ENCODE measurements around the gene SERTM2. TPM values are rescaled to one million over a fixed set of nuclear protein-coding genes. Genes with fewer than 3 reads are reported as not detected.
"Not testable (repeated sequence)": the region's sequence is repeated elsewhere in the genome, so short reads cannot be mapped to it uniquely, and the experiment has no call there.

The SERTM2 gene
- total RNA-seq, 1 experiment from 2014 or later, result not detected

DNA sequence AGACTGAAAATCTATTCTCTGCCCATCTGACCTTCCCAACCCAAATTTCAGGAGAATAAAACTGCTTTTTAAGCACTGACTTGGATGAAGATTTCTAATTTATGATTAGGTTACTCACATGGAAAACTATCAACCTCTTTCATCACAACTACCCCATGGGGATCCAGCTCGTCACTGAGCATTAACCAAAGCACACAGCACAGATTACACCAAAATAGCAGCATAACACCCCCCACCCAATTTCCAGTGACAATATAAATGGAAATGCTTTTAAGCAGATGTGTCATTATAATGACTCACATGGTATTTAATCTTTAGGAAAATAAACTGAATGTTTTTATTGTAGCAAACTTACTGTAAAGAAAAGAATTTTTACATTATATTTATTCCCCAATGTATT lies 9.7 kb downstream of the SERTM2 start:
- in situ Hi-C loops (cut with HindIII; ENCODE audit: low pct_unique_long_range_greater_than_20kb, low sequenced_read_pairs), result no loop called here
- no peak for DNase-seq (ENCODE audit: low read depth, low spot score)

DNA sequence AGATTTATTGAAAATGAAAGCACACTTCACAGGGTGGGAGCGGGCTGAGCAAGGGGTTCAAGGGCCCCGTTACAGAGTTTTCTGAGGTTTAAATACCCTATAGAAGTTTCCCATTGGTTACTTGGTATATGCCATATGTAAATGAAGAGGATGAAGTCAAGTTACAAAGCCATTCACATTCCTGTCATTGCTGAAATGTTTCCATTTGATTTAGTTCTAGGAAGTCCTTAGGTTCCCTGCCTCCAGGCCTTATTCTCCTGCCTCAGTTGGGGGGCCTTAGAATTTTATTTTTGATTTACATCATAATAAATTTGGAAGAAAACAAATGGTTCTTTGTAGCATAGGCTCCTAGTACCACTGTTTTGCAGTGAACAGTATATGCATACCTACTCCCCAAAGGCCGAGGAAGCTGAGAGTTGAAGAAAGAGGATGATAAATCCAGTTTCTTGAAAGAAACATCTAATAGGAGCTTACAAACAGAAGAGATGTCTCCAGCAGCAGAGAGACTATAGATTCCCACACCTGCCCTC lies 31.8 kb downstream of the SERTM2 start:
- in situ Hi-C loops (cut with HindIII; ENCODE audit: low pct_unique_long_range_greater_than_20kb, low sequenced_read_pairs), result no loop called here
- no peak for DNase-seq (ENCODE audit: low read depth, low spot score)

DNA sequence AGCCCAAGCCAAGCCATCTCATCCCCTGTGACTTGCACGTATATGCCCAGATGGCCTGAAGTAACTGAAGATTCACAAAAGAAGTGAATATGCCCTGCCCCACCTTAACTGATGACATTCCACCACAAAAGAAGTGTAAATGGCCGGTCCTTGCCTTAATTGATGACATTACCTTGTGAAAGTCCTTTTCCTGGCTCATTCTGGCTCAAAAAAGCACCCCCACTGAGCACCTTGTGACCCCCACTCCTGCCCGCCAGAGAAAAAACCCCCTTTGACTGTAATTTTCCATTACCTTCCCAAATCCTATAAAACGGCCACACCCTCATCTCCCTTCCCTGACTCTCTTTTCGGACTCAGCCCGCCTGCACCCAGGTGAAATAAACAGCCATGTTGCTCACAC lies 37.8 kb downstream of the SERTM2 start:
- DNase-seq (ENCODE audit: low read depth, low spot score); in situ Hi-C loops (cut with HindIII; ENCODE audit: low pct_unique_long_range_greater_than_20kb, low sequenced_read_pairs): not testable (repeated sequence)

DNA sequence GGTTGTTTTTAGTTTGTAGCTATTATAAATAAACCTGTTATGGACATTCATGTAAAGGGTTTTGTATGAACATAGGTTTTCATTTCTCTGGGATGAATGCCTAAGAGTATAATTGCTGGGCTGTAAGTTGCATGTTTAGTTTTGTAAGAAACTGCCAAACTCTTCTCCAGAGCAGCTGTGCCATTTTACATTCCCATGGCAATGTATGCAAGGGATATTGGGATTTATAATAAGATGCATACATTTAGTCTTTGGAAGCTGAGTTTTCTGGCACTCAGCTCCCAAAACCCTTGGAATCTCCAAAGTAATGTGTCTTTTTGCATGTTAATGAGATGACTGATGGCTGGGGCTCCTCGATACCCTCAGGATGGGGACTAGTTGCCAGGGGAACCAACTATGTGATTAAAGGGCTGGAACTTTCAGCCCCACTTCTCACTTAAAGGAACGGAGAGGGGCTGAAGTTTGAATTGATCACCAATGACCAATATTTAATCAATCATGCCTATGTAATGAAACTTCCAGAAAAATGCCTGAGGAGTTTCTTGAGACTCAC lies 44.0 kb downstream of the SERTM2 start:
- in situ Hi-C loops (cut with HindIII; ENCODE audit: low pct_unique_long_range_greater_than_20kb, low sequenced_read_pairs), result no loop called here
- no peak for DNase-seq (ENCODE audit: low read depth, low spot score)

DNA sequence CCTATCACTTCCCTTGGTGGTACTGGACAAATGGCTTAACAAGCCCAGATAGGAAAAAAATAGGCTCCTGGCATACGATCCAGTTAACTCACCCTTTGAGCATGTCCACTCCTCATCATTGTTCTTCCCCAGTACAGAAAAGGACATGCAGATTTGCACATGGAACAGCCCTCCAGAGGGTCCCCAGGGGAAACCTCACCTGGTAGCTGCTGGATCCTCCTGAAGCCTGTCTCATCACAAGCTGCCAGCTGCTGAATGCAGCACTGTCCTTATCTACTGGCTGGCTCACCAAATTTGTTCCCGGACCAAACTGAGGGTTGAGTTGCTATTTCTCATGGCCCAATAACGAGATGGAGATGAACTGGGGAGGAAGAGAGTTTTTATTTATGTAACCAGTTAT lies 49.4 kb downstream of the SERTM2 start:
- no peak for DNase-seq (ENCODE audit: low read depth, low spot score)
- in situ Hi-C loops (cut with HindIII; ENCODE audit: low pct_unique_long_range_greater_than_20kb, low sequenced_read_pairs), result no loop called here

DNA sequence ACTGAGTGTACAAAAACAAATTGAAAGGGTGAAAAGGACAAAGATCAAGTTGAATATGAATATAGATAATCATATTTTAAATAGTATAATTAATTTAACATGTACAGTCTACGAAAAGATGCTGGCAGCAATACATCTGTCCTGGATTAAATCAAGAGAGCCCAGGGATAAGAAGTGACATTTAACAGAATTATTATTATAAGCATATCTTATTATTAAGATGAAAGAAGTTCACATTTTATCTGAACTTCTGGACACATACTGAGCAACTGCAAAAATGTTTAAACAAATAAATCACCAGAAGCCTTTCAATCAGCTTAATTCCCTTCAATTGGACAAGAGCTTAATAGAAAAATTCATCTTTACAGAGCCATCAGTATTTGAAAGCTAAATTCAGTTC lies 50.4 kb downstream of the SERTM2 start:
- in situ Hi-C loops (cut with HindIII; ENCODE audit: low pct_unique_long_range_greater_than_20kb, low sequenced_read_pairs), result no loop called here
- DNase-seq (ENCODE audit: low read depth, low spot score), result no peak

DNA sequence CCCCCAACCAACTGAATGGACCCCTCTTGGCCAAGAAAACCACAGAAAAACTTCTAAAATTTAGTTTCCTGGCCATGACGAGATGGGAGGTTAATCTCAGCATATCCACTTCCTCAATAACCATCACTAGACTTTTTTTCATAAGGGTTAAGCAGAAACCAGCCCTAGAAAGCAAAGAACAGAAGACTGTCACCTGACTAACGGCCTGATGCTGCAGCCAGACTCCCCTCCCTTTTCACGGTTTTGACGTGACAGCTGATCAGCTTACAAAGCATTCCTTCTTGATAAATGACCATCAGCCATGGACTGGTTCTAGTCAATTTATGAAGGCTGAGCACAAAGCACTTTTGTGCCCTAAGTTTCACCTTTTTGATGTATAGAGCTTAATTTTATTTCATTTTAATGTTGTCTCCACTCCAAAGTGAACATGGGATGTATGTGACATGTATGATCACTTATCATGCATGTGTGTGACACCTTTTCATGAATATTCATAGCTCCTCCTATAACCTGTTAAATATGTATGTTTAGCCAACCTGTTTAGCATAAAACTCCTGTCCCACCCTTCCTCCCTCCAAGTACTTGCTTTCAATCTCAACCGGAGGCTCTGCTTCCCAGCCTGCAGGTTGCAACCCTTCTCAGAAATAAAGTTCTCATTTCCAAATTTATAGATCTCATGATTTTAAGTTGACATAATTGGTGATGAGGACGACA lies 56.3 kb downstream of the SERTM2 start:
- DNase-seq (ENCODE audit: low read depth, low spot score), result peak; percentile 0
- in situ Hi-C loops (cut with HindIII; ENCODE audit: low pct_unique_long_range_greater_than_20kb, low sequenced_read_pairs), result no loop called here

DNA sequence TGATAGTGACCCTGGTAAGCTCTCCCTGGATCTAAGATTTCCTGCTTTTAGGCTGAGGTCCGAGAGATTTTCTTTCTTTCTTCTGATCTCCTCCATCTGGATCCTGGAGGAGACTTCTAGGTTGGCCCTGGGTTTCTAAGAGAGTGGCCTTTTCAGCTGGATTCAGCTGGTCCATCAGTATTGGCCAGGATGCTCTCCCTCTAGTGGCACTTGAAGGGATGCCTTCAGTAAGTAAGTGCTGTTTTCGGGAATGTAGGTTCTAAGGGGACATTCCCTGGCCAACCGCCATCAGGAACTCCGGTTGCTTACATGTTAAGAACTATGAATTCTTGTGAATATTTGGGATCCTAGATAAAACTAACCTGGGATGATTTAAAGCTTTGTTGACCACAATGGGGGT lies 56.9 kb downstream of the SERTM2 start:
- peak; percentile 56 for DNase-seq (ENCODE audit: low read depth, low spot score)

DNA sequence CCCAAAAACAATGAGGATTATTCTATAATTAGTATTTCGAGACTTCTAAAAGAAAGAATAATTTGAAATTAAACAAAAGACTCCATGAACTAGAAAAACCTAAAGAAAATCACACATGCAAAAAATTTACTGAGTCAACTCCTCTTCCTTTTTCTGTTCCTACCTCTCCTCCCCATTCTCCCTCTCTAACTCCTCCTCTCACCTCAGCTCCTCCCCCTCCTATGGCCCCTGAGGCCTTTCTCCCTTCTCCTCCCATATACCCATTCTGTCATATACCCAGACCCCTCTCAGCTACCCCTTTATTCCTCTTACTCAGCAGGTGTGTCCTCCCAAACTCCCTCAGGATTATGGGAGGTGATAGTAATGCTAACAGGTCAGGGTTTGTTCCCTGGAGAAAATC lies 57.4 kb downstream of the SERTM2 start:
- in situ Hi-C loops (cut with HindIII; ENCODE audit: low pct_unique_long_range_greater_than_20kb, low sequenced_read_pairs), result no loop called here
- DNase-seq (ENCODE audit: low read depth, low spot score), result no peak

More for the DNA sequence above, 56.9 kb downstream of the SERTM2 start:
- in situ Hi-C loops (cut with HindIII; ENCODE audit: low pct_unique_long_range_greater_than_20kb, low sequenced_read_pairs), result no loop called here

Other genes starting within 250 kb of the SERTM2 start
- gene CAPN6, start 241.2 kb upstream of the SERTM2 start, total RNA-seq (2014; rRNA removed; shearing (Covaris generic)), result not detected in 2 replicates
- not detected in 2 replicates for gene DCX, start 99.5 kb upstream of the SERTM2 start, total RNA-seq (2014; rRNA removed; shearing (Covaris generic))
- gene ALG13, start 169.5 kb downstream of the SERTM2 start, total RNA-seq (2014; rRNA removed; shearing (Covaris generic)), result 64.4 and 82.5 TPM in 2 replicates